Muscle layer of colon (tissue), 2 donors: ENCODE data around the gene THTPA.
"Not testable (repeated sequence)": the region's sequence is repeated elsewhere in the genome, so short reads cannot be mapped to it uniquely, and the experiment has no call there.

Experiments
- H3K27ac ChIP-seq: one replicate; pipeline ENCODE4 v1.7.0; 2013; ENCODE audit warnings: low read depth, mild to moderate bottlenecking, low read length, moderate library complexity
- H3K27me3 ChIP-seq, 2 donors: one replicate each; pipeline ENCODE4 v1.7.0; 2013; ENCODE audit warnings: low read length in 2 of 2, mild to moderate bottlenecking in 2 of 2; ENCODE audit not compliant: insufficient read depth in 2 of 2, control insufficient read depth in 1 of 2
- H3K36me3 ChIP-seq: one replicate; pipeline ENCODE4 v1.7.0; 2013; ENCODE audit warnings: mild to moderate bottlenecking, low read length; ENCODE audit not compliant: insufficient read depth
- H3K4me1 ChIP-seq: one replicate; pipeline ENCODE4 v1.7.0; 2013; ENCODE audit warnings: mild to moderate bottlenecking, low read length; ENCODE audit not compliant: insufficient read depth
- H3K4me3 ChIP-seq, 2 donors: one replicate each; pipeline ENCODE4 v1.7.0; 2013; ENCODE audit warnings: low read length in 2 of 2, low read depth in 1 of 2, mild to moderate bottlenecking in 1 of 2, moderate library complexity in 1 of 2
- H3K9ac ChIP-seq: one replicate; pipeline ENCODE4 v1.7.0; 2013; ENCODE audit warnings: low read length
- H3K9me3 ChIP-seq: one replicate; pipeline ENCODE4 v1.7.0; 2013; ENCODE audit warnings: mild to moderate bottlenecking, low read length
- donor health status: abdominal sarcoma.
- donor health status: Adenocarcinoma of cecum.

THTPA gene

DNA sequence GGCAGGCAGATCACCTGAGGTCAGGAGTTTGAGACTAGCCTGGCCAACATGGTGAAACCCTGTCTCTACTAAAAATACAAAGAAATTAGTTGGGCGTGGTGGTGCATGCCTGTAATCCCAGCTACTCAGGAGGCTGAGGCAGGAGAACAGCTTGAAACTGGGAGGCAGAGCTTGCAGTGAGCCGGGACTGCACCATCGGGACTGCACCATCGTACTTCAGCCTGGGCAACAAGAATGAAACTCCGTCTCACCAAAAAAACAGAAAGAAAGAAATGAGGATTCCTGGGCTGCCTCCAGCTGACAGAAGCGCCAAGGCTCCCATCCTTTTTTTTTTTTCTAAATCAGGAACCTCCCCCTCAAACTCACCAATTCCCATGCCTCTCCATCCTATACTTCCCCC, 19.2 kb upstream of the THTPA start:
- not testable (repeated sequence) for H3K27me3 ChIP-seq, H3K4me1 ChIP-seq, H3K9ac ChIP-seq, H3K9me3 ChIP-seq, H3K27ac ChIP-seq, H3K36me3 ChIP-seq, H3K4me3 ChIP-seq

DNA sequence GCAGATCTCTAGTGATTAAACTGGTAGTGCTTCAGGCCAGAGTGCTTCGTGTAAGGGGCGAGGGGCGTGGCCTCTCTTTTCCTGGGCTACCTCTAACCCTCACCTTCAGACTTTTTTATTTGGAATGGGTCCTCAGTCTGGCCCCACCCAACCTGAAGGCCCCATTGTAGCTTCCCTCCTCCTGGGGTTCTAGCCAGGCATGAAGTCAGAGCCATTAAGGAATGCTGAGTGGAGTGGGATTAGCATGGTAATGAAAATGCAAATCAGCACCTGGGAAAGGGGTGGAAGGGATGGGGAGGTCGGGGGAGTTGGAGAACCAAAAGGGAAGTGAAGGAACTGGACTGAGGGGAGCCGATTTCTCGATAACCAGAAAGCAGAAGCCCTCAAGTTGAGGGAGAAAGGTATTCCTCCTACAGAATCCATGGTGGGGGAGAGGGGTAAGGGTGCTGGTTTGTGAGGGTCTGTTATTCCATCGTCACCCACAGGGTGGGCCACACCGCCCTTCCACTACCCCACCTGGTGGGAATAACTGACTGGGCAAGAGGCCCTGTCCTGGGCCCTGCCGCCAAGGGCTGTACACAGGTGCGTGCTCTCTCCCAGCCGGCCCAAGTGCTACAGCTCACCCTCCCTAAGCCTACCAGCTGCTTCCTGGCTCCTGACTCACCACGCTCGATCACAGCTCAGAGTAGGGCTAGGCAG, 18.6 kb upstream of the THTPA start:
- Histone ChIP-seq H3K27ac (no peak overlapping the region), H3K4me1 (no peaks in the 10 kb centered on the region), H3K9me3 (no peaks in the 10 kb centered on the region), H3K36me3 (no peaks in the 10 kb centered on the region), H3K27me3 (no peaks in the 10 kb centered on the region), H3K9ac (no peak overlapping the region), H3K4me3 (no peak overlapping the region)

DNA sequence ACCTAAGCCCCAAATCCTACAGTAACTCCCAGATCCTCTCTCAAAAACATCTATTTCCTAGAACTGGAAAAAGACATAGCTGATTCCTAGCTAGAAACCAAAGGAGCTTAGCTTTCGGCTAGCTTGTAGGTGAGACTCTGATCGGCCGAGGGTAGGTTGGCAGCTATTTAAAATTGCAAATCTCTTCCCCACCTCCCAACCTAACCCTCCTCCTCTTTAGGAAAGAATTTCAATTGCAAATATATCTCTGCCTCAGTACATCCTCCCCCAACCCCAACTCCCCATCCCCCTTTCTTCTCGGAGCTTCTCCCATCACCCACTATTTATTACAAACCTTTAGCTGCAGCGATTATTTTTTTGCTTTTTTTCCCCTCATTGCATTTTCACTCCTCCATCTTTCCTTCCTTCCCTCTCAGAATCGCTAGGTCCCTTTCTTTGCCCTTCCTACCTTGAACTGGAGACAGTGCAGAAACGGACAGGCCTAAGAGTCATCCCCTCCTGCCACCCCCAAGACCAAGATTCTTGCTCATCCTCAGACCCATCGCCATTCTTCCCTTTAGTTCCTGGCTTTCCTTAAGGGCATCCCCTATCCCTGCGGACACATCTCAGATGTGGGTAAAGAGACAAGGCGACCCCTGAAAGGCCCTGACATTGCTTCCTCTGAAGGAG, 17.9 kb upstream of the THTPA start:
- Histone ChIP-seq H3K27ac (no peak overlapping the region), H3K9me3 (no peaks in the 10 kb centered on the region), H3K4me1 (no peaks in the 10 kb centered on the region), H3K27me3 (no peaks in the 10 kb centered on the region), H3K36me3 (no peaks in the 10 kb centered on the region), H3K4me3 (no peak overlapping the region), H3K9ac (no peak overlapping the region)

DNA sequence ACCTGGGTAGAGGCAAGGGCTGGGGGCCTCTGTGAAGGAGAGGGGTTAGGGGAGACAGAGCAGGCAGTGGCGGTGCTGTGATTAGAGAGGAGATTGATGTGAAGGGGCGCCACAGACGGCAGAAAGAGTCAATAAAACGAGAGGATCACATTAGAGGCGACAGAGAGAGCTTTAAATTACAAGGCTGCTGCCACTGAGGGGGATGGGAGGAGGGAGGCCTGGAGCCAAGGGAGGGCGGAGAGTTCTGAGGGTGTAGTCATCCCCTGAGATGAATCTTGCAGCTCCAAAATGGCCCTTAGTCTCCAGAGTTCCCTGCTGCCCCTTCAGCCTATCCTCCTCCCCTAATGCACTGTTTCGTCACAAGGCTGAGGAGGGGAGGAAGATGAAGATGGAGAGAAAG, 17.3 kb upstream of the THTPA start:
- Histone ChIP-seq H3K27ac (no peak overlapping the region), H3K4me1 (no peaks in the 10 kb centered on the region), H3K9ac (no peak overlapping the region), H3K27me3 (no peaks in the 10 kb centered on the region), H3K36me3 (no peaks in the 10 kb centered on the region), H3K9me3 (no peaks in the 10 kb centered on the region), H3K4me3 (no peak overlapping the region)

DNA sequence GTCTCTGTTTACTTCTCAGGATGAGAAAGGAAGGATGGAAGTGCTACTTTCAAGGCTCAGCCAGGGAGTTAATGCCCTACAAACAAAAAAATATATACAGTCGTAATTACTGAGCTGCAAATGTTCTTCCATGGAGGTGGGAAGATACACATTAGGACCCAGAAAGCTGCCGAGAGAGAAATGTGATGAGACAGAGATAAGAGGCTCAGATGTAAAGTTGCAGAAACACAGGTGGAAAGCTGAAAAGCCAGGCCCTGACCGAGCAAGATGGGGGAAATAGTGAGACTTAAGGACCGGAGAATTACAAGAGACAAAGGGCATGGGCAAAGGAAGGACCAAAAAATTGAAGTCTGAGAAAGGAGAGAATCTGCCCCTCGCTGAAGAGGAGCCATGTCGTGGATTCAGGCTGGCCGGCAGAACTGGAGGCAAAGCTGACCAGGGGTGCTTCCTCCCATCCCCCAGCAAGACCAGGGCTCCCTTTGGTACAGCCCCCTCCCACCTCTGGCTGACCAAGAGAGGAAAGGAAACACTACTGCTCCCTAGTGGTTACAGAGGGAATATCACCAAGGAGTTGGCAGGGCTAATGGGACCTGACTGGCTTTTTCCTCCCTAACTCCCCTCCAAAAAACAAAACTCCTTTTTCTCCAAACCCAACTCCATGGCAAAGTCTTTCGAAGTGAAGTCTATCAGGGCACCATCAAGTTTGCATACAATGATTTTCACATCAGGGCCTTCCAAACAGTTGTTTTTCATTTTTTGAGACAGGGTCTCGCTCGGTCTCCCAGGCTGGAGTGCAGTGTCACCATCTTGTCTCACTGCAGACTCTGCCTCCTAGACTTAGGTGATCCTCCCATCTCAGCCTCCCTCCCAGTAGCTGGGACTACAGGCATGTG, 16.6 kb upstream of the THTPA start:
- Histone ChIP-seq H3K27me3 (no peaks in the 10 kb centered on the region), H3K4me3 (no peak overlapping the region), H3K36me3 (no peaks in the 10 kb centered on the region), H3K9me3 (no peaks in the 10 kb centered on the region), H3K27ac (no peak overlapping the region), H3K4me1 (no peaks in the 10 kb centered on the region), H3K9ac (no peak overlapping the region)

DNA sequence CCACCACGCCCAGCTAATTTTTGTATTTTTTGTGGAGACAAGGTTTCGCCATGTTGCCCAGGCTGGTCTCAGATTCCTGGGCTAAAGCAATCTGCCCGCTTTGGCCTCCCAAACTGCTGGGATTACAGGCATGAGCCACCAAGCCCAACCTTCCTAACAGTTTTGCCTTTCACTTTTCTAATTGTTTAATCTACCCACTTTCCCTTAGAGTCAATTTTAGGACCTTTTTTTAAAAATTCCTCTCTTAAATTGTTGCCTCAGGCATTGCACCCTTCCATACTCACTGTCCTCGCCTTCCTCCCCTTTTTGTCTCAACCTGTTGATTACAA, 16.0 kb upstream of the THTPA start:
- no peaks in the 10 kb centered on the region for H3K4me1 ChIP-seq
- H3K4me3 ChIP-seq: no peak overlapping the region
- no peaks in the 10 kb centered on the region for H3K36me3 ChIP-seq
- no peak overlapping the region for H3K27ac ChIP-seq
- no peaks in the 10 kb centered on the region for H3K9me3 ChIP-seq
- H3K27me3 ChIP-seq: no peaks in the 10 kb centered on the region
- H3K9ac ChIP-seq: no peak overlapping the region

DNA sequence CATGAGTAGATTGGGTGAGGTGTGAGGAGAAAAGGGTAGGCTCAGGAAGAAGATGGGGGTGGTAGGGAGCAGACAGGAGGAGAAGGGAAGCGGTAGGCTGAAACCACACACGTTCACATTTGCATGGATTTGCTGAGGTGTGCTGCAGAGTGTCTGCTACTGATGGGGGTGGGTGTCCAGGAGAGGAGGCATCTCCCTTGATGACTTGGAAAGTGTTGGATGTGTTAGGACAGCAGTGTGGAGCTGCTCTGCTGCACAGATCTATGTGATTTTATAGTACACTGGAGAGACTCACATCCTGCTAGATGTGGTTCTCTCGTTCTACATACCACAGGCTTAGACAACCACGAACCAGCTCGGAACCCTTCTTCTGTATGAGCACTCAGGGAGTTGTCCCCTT, 13.8 kb upstream of the THTPA start:
- Histone ChIP-seq H3K4me3 (no peak overlapping the region), H3K9me3 (no peaks in the 10 kb centered on the region), H3K27me3 (no peaks in the 10 kb centered on the region), H3K36me3 (no peaks in the 10 kb centered on the region), H3K27ac (no peak overlapping the region), H3K9ac (no peak overlapping the region), H3K4me1 (no peaks in the 10 kb centered on the region)

DNA sequence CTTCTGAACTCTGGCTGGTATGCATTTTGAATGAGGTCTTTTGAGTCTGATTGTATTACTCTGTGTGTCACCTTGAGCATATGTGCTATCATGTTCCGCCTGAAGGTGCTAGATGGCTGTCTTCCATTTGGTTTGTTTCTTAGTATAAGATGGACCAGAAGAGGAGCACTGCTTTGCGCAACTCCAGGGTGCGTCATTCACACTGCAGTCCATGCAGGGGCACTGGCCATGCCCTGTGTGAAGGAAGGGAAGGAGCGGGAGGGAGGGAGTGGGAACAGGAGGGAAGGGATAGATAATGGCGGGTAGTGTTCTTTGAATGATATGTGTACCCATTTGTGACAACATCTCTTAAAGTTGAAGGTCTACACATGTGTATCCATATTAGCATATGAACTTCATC, 12.7 kb upstream of the THTPA start:
- H3K4me1 ChIP-seq: no peaks in the 10 kb centered on the region
- H3K27ac ChIP-seq: no peak overlapping the region
- no peaks in the 10 kb centered on the region for H3K36me3 ChIP-seq
- no peaks in the 10 kb centered on the region for H3K27me3 ChIP-seq
- no peaks in the 10 kb centered on the region for H3K9me3 ChIP-seq
- no peak overlapping the region for H3K9ac ChIP-seq
- no peak overlapping the region for H3K4me3 ChIP-seq

DNA sequence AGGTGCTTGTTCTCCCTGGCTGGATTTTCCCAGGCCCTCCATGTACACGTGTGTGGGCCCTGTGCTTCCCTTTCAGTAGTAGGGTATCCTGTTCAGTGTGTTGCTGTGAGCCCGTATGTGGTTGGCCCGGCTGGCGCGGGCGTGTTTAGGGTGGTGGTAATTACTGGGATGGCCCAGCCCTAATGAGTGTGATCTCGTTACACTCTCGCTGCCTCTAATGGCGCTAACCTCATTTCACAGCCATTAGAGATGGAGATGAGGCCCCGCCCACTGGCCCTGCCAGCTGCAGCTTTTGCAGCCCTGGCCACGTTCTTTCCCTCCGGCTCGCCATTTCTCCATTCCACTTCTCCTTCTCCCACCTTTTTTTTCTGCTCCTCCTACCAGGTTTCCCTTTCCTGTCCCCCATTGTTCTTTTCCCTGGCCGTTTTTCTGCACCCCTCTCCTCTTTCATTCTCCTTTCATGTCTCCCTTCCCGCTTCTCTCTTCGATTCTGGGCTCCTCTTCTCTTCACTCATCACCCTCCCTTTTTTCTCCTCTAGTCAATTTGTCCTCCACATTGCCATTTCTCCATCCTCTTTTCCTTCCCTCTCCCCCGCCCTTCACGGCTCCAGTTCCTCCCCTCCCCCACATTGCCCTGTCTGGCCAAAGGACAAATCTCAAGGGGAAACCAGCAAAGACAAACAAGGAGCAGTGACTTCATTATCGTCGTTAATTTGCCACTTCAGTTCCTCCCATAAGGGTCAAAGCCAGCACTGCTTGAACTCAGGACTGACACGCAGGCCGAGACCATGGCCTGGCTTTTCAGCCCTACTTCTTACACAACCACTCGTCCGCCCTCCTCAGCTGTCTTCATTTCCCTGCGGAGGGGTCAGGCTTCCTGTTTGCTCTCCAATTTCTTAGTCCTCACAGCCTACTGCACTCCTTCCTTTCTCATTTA, 11.3 kb upstream of the THTPA start:
- H3K4me1 ChIP-seq: no peaks in the 10 kb centered on the region
- no peaks in the 10 kb centered on the region for H3K9me3 ChIP-seq
- no peak overlapping the region for H3K9ac ChIP-seq
- no peaks in the 10 kb centered on the region for H3K27me3 ChIP-seq
- no peak overlapping the region for H3K27ac ChIP-seq
- no peaks in the 10 kb centered on the region for H3K36me3 ChIP-seq
- H3K4me3 ChIP-seq: no peak overlapping the region

DNA sequence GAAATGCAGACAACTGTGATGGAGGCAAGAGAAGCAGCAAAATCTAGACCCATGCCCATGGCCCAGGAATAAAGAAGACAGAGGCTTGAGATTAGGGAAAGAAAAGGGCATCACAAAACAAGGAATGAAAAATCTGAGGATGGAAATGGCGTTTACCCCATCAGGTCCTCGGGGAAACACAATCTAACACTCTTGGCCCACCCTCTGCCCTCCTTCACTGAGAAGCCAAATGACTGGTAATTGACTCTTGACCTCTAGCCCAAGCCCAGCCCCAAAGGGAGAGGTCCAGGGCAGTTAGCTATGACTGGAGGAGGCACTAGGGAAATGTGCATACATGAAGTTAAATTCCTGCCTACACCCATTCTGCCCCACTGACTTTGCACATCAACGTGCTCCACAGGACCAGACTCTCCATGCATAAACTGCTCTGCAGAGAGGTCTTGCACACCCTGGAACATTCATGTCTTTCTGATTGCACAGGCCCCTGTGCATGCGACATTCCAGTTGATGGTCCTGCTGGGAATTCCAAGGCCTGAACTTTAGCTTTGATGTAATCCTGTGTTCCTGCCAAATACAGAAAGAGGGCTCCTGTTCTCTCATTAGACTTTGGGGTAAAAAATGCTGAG, 10.2 kb upstream of the THTPA start:
- Histone ChIP-seq H3K4me3 (no peak overlapping the region), H3K9me3 (no peaks in the 10 kb centered on the region), H3K36me3 (no peaks in the 10 kb centered on the region), H3K27ac (no peak overlapping the region), H3K27me3 (no peaks in the 10 kb centered on the region), H3K4me1 (peaks cover 6% of the 10 kb centered on the region), H3K9ac (no peak overlapping the region)
